Tibial artery (tissue), 4 donors: Measurements from ENCODE around the gene IL17RD.

Experiments
- DNase-seq, 2 donors: peaks; one replicate each; pipeline ENCODE4 v3.0.0-alpha.2; 2019
- H3K27ac ChIP-seq, 2 donors: fragments of 200-600 bp; sonication (generic) in 1 of 2; 1 replicate in 1 of 2; 2 replicates in 1 of 2; pipeline ENCODE4 v1.5.1; 2018 to 2019; ENCODE audit warnings: mild to moderate bottlenecking in 1 of 2
- H3K27me3 ChIP-seq, 2 donors: fragments of 200-600 bp; sonication (generic) in 1 of 2; one replicate each; pipeline versions ENCODE4 v1.5.1 to v1.6.0; 2016 to 2019
- H3K36me3 ChIP-seq, 3 donors: fragments of 200-600 bp; sonication (generic) in 2 of 3; one replicate each; pipeline ENCODE4 v1.5.1; 2016 to 2019; ENCODE audit warnings: mild to moderate bottlenecking in 2 of 3
- H3K4me1 ChIP-seq, 4 donors: fragments of 200-600 bp; sonication (generic) in 2 of 4; 1 replicate in 3 of 4; 2 replicates in 1 of 4; pipeline ENCODE4 v1.5.1; 2016 to 2019
- H3K4me3 ChIP-seq, 2 donors: fragments of 200-600 bp; sonication (generic) in 1 of 2; 1 replicate in 1 of 2; 2 replicates in 1 of 2; pipeline ENCODE4 v1.5.1; 2018 to 2019; ENCODE audit warnings: mild to moderate bottlenecking in 2 of 2
- H3K9me3 ChIP-seq, 3 donors: fragments of 200-600 bp; sonication (generic) in 1 of 3; one replicate each; pipeline ENCODE4 v1.5.1; 2016 to 2019
- intact Hi-C: fragments of 100-400 bp; cut with DNase I; formaldehyde crosslinking; loops from one replicate; pipeline ENCODE4 v1.15.0; 2023; ENCODE audit warnings: low total_unique reads
- TF ChIP-seq, protein P1 (sequence below), 2 experiments: fragments of 200-600 bp in 1 of 2; fragments of 450-650 bp in 1 of 2; IDR thresholded peaks; one replicate each; pipeline ENCODE4 v1.5.1; 2017 to 2019; ENCODE audit warnings: antibody characterized with exemption in 2 of 2, mild to moderate bottlenecking in 1 of 2, moderate library complexity in 1 of 2

The IL17RD gene

DNA sequence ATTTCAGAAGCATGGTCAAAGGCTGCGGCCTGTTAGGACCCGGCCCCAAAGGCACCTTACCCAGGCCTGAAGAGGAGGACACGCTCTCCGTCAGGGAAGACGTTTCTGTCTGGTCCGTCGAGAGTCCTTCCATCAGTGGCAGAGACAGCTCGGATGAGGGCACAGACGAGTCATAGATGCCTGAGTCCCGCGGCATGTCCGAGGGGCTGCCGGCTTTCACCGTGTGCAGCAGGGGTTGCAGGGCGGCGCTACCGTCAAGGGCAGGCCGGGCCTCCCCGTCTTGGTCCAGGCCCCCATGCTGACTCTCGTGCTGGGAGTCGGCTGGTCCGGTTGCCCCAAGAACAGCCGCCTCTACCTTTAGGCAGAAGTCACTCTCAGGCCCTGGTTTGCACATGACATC, 67.6 kb downstream of the IL17RD start:
- Histone ChIP-seq H3K9me3 (no peaks in the 10 kb centered on the region), H3K4me3 (no peak overlapping the region), H3K27me3 (no peaks in the 10 kb centered on the region), H3K4me1 (no peaks in the 10 kb centered on the region), H3K27ac (no peak overlapping the region), H3K36me3 (peaks cover 0 to 24% (median 0%) of the 10 kb centered on the region in 3 donors)
- intact Hi-C loops, result no loop called here
- TF ChIP-seq, protein P1, sequence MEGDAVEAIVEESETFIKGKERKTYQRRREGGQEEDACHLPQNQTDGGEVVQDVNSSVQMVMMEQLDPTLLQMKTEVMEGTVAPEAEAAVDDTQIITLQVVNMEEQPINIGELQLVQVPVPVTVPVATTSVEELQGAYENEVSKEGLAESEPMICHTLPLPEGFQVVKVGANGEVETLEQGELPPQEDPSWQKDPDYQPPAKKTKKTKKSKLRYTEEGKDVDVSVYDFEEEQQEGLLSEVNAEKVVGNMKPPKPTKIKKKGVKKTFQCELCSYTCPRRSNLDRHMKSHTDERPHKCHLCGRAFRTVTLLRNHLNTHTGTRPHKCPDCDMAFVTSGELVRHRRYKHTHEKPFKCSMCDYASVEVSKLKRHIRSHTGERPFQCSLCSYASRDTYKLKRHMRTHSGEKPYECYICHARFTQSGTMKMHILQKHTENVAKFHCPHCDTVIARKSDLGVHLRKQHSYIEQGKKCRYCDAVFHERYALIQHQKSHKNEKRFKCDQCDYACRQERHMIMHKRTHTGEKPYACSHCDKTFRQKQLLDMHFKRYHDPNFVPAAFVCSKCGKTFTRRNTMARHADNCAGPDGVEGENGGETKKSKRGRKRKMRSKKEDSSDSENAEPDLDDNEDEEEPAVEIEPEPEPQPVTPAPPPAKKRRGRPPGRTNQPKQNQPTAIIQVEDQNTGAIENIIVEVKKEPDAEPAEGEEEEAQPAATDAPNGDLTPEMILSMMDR (IDR thresholded peaks at IDR 0.05), result no peak
- no peak for DNase-seq

DNA sequence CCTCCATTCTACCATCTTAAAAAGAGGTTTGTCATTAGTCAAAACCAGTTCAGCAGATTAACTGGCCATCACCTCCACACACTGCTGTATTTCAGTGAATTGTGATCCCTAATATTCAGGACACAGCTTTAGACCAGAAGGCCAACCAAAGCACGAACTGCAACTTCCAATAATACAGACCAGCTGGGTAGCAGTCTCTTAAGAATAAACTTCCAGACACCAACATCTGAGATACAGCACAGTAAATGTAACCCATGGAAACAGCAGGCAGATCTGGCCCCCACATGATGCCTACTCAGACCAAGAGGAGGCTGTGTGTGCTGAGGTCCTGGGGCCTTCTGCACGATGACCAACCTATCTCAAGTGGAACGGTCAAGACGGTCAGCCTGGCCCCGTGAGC, 69.8 kb downstream of the IL17RD start:
- TF ChIP-seq, protein P1 (IDR thresholded peaks at IDR 0.05), result no peak
- Histone ChIP-seq H3K27ac (no peak overlapping the region), H3K4me3 (no peak overlapping the region), H3K9me3 (no peaks in the 10 kb centered on the region), H3K4me1 (no peaks in the 10 kb centered on the region), H3K36me3 (peaks cover 0 to 24% (median 0%) of the 10 kb centered on the region in 3 donors), H3K27me3 (no peaks in the 10 kb centered on the region)
- intact Hi-C loops, result no loop called here
- DNase-seq, result no peak

DNA sequence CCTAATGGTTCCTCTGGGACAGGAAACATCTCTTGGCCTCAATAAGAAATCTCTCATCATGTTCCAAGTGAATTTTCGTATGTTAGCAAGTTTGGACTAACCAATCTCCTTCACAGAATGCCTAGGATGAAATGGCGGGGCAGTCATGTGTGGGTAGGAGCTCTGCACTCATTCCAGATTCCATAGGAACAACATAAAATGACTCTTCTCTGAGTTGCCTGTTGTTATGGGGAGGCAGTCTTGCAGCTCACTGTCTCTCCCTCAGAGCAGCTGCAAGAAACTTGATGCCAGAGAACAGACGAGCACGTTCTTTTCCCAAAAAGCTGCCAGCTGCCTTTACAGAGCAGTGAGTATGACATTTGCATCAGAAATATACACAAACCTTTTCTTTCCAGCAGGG, 70.6 kb downstream of the IL17RD start:
- Histone ChIP-seq H3K27ac (no peak overlapping the region), H3K4me1 (no peaks in the 10 kb centered on the region), H3K27me3 (no peaks in the 10 kb centered on the region), H3K4me3 (no peak overlapping the region), H3K9me3 (no peaks in the 10 kb centered on the region), H3K36me3 (peaks cover 0 to 24% (median 0%) of the 10 kb centered on the region in 3 donors)
- no peak for DNase-seq
- intact Hi-C loops, result no loop called here
- TF ChIP-seq, protein P1 (IDR thresholded peaks at IDR 0.05), result no peak

DNA sequence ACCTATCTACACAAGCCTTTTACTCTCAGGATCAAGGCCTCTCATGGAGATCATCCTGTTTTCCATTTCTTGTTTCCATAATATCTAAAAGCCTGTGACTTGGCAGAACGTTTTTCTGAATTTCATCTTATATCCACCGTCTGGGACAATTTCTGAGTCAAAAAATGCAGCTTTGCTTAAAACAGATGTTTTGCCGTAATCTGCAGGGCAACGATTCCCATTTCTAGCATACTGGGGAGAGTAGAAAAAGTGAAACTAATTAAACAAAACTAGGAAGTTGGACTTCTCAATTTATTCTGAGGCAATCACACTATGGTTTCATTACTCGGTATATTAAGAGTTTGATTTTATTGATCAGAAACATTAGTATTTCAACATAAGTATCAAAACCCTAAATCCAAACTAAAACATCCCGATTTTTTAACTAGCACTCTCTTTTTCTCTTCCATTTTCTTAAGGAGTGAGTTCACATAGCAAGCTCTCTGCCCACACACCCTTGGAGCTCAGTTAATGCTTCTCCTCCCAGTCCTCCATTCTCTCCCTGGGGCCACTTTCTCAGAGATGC, 71.1 kb downstream of the IL17RD start:
- Histone ChIP-seq H3K27me3 (no peaks in the 10 kb centered on the region), H3K4me1 (no peaks in the 10 kb centered on the region), H3K9me3 (no peaks in the 10 kb centered on the region), H3K36me3 (peaks cover 0 to 24% (median 0%) of the 10 kb centered on the region in 3 donors), H3K27ac (no peak overlapping the region), H3K4me3 (no peak overlapping the region)
- TF ChIP-seq, protein P1 (IDR thresholded peaks at IDR 0.05), result no peak
- intact Hi-C loops, result no loop called here
- DNase-seq, result no peak

DNA sequence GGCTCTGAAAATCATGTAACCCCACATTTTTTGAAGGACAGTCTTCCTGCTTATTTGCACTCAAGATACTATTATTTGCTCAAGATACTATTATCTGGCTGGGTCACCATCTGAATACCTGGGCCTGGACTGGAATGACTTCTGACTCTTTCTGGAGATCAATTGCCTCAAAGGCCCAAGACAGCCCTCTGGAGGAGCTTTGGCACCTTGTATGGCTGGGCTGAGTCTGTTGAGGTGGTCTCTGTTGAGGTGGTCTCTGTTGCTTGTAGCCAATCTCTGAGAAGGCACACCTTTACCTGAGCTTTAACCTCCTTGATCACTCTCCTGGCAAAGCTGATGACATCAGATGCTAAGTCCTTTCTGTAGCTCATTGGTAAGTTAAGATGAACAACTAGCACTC, 71.7 kb downstream of the IL17RD start:
- H3K27me3 ChIP-seq, result no peaks in the 10 kb centered on the region
- H3K9me3 ChIP-seq, result no peaks in the 10 kb centered on the region
- no peak overlapping the region for H3K27ac ChIP-seq
- H3K4me3 ChIP-seq, result no peak overlapping the region
- H3K4me1 ChIP-seq, result no peaks in the 10 kb centered on the region
- TF ChIP-seq, protein P1 (IDR thresholded peaks at IDR 0.05), result no peak
- DNase-seq, result no peak
- intact Hi-C loops, result no loop called here
- H3K36me3 ChIP-seq, result peaks cover 0 to 22% (median 0%) of the 10 kb centered on the region in 3 donors
